ENCODE data around the gene MLPH.
A peak's percentile ranks its signal among the peaks of the same experiment; 100 is the strongest.
"Not testable (repeated sequence)": the region's sequence is repeated elsewhere in the genome, so short reads cannot be mapped to it uniquely, and the experiment has no call there.

MLPH gene

GRCh38 chr2:237459226-237459625 is 27.8 kb upstream of the MLPH start:
- no peak for DNase-seq

GRCh38 chr2:237459741-237460174 is 27.3 kb upstream of the MLPH start:
- DNase-seq, result no peak

DNA sequence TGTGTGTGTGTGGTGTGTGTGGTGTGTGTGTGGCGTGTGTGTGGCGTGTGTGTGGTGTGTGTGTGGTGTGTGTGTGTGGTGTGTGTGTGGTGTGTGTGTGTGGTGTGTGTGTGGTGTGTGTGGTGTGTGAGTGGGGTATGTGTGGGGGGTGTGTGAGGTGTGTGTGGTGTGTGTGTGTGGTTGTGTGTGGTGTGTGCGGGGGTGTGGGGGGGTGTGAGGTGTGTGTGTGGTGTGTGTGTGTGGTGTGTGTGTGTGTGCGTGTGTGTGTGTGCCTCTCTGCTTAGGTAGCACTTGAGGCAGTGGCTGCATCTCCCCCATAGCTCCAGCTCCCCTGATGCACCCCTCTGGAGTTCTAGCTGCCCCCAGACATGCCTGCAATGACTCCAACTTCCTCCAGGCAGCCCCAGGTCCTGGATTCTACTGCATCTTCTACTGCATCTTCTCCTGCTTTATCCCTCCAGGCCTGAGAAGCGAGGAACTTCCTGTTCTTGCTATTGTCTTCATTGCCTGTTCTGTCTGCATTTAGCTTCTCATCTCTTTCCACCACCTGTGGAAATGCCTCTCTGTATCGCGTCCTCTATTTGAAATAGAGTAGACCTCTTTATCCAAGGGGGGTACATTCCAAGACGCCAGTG is 22.2 kb upstream of the MLPH start:
- DNase-seq, result no peak

- DNase-seq, result no peak
Observed at GRCh38 chr2:237465515-237466148, 21.4 kb upstream of the MLPH start.

GRCh38 chr2:237466211-237466610 is 20.8 kb upstream of the MLPH start:
- DNase-seq, result no peak

GRCh38 chr2:237467447-237468179 is 19.4 kb upstream of the MLPH start:
- no peak for DNase-seq

GRCh38 chr2:237469410-237469809 is 17.6 kb upstream of the MLPH start:
- not testable (repeated sequence) for DNase-seq

GRCh38 chr2:237469849-237470248 is 17.2 kb upstream of the MLPH start:
- DNase-seq, result no peak

DNA sequence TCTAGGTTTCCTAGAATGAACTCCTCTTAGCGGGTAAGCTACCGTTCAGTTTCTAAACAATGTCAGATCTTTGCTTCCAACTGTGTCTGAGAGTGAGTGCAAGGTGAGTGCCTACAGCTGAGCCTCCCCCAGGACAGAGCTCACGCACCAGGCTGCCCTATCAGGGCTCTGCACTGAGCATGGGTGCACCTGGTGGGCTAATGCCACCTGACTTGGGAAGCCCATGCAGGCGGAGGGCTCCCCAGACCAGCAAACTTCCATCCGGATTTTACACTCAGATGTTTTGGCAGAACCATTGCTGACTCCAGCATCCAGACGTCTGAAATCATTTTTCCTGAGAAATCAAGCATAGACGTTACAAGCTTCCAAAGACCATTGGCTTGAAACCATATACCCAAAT is 16.1 kb upstream of the MLPH start:
- no peak for DNase-seq

GRCh38 chr2:237471438-237472186 is 15.4 kb upstream of the MLPH start:
- DNase-seq, result peak in 2 of 6 experiments; percentile 12 to 15

DNA sequence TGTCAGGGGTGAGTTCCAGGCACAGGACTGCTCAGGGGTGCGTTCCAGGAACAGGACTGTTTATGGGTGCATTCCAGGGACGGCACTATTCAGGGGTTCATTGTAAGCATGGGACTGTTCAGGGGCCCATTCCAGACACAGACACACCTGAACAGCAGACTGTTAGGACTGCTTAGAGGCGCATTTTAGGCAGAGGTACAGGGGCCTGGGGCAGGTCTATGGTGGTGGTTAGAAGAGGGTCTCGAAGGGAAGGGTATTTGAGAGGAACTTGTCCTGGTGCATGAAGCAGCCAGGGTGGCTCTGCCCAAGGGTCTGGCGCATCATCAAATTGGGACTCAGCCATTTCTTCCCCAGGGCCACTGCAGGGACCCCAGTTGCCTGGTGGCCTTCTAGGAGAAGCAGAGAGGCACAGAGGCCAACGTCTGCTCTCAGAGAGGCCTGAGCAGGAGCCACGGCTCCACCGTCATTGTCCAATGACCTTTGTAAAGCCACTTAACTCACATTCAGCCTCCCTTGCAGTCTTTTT is 14.8 kb upstream of the MLPH start:
- DNase-seq, result no peak

GRCh38 chr2:237472909-237473877 is 13.9 kb upstream of the MLPH start:
- no peak for DNase-seq

- DNase-seq, result peak in 1 of 6 experiments; percentile 7
Observed at GRCh38 chr2:237473878-237474441, 13.1 kb upstream of the MLPH start.

DNA sequence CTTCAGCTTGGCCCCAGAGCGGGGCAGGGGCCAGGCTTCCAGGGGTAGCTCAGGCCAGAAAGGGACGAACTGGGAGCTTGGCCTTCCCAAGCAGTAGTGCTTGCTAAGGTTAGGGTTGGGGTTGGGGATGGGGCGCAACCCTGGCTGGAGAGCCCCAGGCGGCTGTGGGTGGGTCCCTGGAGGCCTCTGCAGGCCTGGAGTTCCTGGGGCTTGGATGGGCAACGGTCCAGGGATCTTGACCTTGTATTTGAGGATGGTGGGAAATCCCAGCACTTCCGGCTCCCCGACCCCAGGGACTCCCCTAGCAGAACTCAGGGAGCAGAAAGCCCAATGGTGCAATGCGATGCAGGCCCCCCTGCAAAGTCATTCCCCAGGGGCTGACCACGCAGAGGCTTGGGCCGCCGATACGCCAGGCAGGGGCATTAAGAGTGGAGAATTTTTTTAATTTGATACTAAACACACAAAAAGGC is 12.6 kb upstream of the MLPH start:
- DNase-seq, result no peak

- DNase-seq, result peak; percentile 33 to 77 (median 68)
Observed at GRCh38 chr2:237474931-237475703, 11.9 kb upstream of the MLPH start.

GRCh38 chr2:237475704-237476141 is 11.3 kb upstream of the MLPH start:
- peak in 1 of 6 experiments; percentile 30 for DNase-seq

- no peak for DNase-seq
Observed at GRCh38 chr2:237478095-237478494, 9.0 kb upstream of the MLPH start.

GRCh38 chr2:237478979-237479378 is 8.1 kb upstream of the MLPH start:
- DNase-seq, result no peak

DNA sequence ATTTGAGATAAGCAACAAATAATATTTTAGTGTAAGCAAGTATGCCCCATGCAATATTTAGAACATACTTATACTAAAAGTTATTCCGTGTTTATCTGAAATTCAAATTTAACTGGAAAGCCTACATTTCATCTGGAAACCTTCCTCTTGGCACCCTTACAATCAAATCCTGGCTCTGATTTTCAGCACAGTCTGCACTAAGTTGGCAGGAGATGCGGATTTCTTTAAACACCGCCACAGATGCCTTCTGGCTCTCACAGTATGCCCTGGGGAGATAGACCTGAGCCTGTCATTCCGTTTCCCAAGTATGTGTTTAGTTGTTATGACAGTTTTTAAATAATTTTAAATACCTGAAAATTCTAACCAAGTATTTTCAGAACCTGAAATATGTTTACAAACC is 7.3 kb upstream of the MLPH start:
- DNase-seq, result no peak

DNA sequence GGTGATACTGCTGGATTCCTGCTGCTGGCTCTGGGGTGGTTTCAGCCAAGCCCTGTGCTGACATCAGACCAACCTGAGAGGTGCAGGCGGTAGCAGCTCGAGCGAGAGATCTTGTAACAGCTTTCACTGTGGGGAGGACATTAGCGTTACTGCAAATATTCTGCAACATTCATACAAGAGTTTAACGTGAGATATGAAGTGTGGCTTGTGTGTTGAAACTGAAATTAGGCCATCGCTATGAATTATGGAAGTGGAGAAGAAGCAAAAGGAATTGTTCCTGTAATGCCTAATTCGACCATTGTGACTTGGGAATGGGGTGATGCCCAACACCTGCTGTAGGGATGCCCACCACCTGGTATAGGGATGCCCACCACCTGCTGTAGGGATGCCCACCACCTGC is 6.5 kb upstream of the MLPH start:
- DNase-seq, result no peak
